ENCODE data around the gene TRAM2.

DNA sequence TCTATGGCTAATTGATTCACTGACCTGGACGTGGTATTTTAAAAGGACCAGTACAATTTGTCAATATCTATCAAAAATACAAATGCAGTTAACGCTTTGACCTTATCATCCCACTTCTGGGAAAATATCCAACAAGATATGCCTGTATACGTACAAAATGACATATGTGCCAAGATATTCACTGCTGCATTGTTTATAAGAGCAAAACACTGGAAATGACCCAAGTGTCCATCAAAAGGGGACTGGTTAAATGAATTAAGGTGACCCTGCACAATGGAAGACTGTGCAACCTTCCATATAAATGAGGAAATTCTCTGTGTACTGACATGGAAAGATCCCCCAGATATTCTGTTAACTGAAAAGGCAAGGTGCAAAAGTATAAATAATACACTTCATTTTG, 13.9 kb downstream of the TRAM2 start:
- TF ChIP-seq, protein P1, sequence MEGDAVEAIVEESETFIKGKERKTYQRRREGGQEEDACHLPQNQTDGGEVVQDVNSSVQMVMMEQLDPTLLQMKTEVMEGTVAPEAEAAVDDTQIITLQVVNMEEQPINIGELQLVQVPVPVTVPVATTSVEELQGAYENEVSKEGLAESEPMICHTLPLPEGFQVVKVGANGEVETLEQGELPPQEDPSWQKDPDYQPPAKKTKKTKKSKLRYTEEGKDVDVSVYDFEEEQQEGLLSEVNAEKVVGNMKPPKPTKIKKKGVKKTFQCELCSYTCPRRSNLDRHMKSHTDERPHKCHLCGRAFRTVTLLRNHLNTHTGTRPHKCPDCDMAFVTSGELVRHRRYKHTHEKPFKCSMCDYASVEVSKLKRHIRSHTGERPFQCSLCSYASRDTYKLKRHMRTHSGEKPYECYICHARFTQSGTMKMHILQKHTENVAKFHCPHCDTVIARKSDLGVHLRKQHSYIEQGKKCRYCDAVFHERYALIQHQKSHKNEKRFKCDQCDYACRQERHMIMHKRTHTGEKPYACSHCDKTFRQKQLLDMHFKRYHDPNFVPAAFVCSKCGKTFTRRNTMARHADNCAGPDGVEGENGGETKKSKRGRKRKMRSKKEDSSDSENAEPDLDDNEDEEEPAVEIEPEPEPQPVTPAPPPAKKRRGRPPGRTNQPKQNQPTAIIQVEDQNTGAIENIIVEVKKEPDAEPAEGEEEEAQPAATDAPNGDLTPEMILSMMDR (IDR thresholded peaks at IDR 0.05), result no peak
- TF ChIP-seq EP300 (IDR thresholded peaks at IDR 0.05) (no peak), POLR2A (IDR thresholded peaks at IDR 0.05) (no peak)

Data from tibial nerve (tissue), 4 donors.